Adrenal gland (tissue), 5 donors: ENCODE results near the gene MYEOV.

Experiments
- CTCF ChIP-seq, 6 experiments: fragments of 450-650 bp in 4 of 6; fragments of 200-600 bp in 2 of 6; sonication (generic) in 1 of 6; IDR thresholded peaks; 1 replicate in 5 of 6; 2 replicates in 1 of 6; pipeline versions ENCODE4 v1.5.1 to v1.8.0; 2016 to 2021; ENCODE audit warnings: antibody characterized with exemption in 6 of 6, mild to moderate bottlenecking in 2 of 6, moderate library complexity in 1 of 6
- POLR2A ChIP-seq, 2 donors: fragments of 450-650 bp; IDR thresholded peaks; one replicate each; pipeline ENCODE4 v1.6.1; 2017; ENCODE audit warnings: antibody characterized with exemption in 2 of 2, mild to moderate bottlenecking in 2 of 2, moderate library complexity in 1 of 2
- donor health status: DM: no; HTN: no; CAD: no.

DNA sequence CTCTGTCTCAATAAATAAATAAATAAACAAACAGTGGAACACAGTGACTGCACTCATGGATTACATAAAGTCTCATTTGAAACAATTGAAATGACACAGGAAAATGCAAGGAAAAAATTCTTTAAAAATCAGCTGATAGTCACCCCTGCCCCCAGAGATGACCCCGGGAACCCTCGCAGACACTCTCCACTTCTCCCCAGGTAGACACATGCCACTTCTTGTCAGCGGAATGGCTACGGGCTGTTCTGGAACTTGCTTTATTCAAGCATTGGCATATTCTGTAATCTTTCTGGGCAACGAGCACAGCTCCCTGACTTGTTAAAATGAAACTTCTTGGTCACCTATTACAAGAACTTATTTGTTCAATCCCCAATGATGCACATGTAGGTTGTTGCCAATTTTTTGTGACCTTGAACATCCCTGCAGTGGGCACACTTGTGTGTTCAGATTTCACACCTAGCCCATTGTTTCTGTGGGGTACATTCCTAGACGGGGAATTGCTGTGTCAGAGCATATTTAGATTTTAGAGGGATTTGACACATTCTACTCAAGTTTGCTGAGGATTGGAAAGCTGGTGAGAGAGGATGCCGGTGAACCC, 32.8 kb downstream of the MYEOV start:
- TF ChIP-seq CTCF (IDR thresholded peaks at IDR 0.05), result no peak
- TF ChIP-seq POLR2A (IDR thresholded peaks at IDR 0.05), result no peak
